Neuron (in vitro differentiated cells): Measurements from ENCODE around the gene ZNF280B.
"Not testable (repeated sequence)": the region's sequence is repeated elsewhere in the genome, so short reads cannot be mapped to it uniquely, and the experiment has no call there.

Source experiments
- H2AFZ ChIP-seq: one replicate; pipeline ENCODE4 v1.6.1; 2013; ENCODE audit warnings: low read depth, mild to moderate bottlenecking, inconsistent platforms, low read length, moderate library complexity
- H3K27me3 ChIP-seq: one replicate; pipeline ENCODE4 v1.6.1; 2013; ENCODE audit warnings: low read length; ENCODE audit not compliant: insufficient read depth
- H3K36me3 ChIP-seq: one replicate; pipeline ENCODE4 v1.6.1; 2013; ENCODE audit warnings: low read length; ENCODE audit not compliant: insufficient read depth
- H3K4me1 ChIP-seq: one replicate; pipeline ENCODE4 v1.6.1; 2013; ENCODE audit warnings: low read length; ENCODE audit not compliant: insufficient read depth
- H3K4me3 ChIP-seq: 2 replicates; pipeline ENCODE4 v1.5.1; 2013; ENCODE audit warnings: mild to moderate bottlenecking, low read length, moderate library complexity
- H3K9me3 ChIP-seq: one replicate; pipeline ENCODE4 v1.6.1; 2013; ENCODE audit warnings: low read length

Gene ZNF280B

GRCh38 chr22:22513619-22514018 is 5.1 kb upstream of the ZNF280B start:
- no peaks in the 10 kb centered on the region for H3K9me3 ChIP-seq
- H3K4me3 ChIP-seq = no peak overlapping the region
- no peaks in the 10 kb centered on the region for H3K27me3 ChIP-seq
- H3K4me1 ChIP-seq = peaks cover 2% of the 10 kb centered on the region
- no peaks in the 10 kb centered on the region for H3K36me3 ChIP-seq
- no peak overlapping the region for H2AFZ ChIP-seq

DNA sequence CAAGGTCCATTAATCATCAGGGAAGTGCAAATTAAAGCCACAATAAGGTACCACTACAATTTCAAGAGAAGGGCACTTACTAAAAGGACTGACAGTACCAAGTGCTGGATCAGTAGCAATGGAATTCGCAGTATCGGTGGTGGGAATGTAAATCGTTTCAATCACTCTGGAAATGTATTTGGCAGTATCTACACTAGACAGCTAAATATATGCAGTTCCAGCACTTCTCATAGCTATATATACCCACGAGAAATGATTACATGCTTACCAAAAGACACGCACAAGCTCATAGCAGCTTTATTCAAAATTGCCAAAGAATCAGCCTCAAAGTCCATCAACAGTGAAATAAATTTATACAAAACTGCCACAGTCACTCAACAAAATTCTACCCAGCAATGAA is 4.4 kb upstream of the ZNF280B start:
- Histone ChIP-seq H3K36me3 (no peaks in the 10 kb centered on the region), H3K9me3 (no peaks in the 10 kb centered on the region), H3K4me3 (no peak overlapping the region), H2AFZ (no peak overlapping the region), H3K4me1 (peaks cover 2% of the 10 kb centered on the region), H3K27me3 (no peaks in the 10 kb centered on the region)

DNA sequence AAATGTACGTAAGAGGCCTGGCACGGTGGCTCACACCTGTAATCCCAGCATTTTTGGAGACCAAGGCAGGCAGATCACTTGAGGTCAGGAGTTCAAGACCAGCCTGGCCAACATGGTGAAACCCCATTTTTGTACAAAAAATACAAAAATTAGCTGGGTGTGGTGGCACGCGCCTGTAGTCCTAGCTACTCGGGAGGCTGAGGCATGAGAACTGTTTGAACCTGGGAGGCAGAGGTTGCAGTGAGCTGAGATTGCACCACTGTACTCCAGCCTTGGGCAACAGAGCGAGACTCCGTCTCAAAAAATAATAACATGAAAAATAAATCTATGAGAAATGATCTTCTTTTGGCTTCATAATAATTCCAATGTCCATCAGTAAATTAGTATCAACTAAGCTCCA is 2.3 kb upstream of the ZNF280B start:
- peaks cover 13% of the 10 kb centered on the region for H3K36me3 ChIP-seq
- not testable (repeated sequence) for H3K9me3 ChIP-seq, H3K4me3 ChIP-seq, H2AFZ ChIP-seq, H3K27me3 ChIP-seq, H3K4me1 ChIP-seq

DNA sequence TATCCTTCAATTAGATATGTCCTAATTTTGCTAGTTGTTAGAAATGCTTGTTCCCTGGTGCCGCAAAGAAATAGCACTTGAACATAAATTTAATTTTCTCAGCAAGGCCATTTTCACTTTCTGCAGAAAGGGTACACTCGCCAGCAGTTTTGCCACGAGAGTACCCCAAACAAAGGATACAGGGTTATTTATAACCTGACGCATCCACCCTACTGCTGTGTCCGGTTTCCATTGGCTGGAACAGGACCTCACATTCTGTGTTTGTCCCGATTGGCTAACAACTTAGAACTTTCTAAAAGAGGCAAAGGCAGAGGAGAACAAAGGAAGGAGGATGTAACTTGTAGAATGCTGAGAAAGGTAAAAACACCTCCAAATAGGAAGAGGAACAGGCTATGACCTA is 1.4 kb upstream of the ZNF280B start:
- H3K36me3 ChIP-seq = peaks cover 17% of the 10 kb centered on the region
- H3K4me3 ChIP-seq, H3K4me1 ChIP-seq, H2AFZ ChIP-seq, H3K27me3 ChIP-seq, H3K9me3 ChIP-seq: not testable (repeated sequence)

GRCh38 chr22:22507743-22508273 is 734 bp downstream of the ZNF280B start:
- peak overlapping the region; percentile 93 for H2AFZ ChIP-seq
- H3K36me3 ChIP-seq = peaks cover 38% of the 10 kb centered on the region
- H3K9me3 ChIP-seq = no peaks in the 10 kb centered on the region
- H3K27me3 ChIP-seq = no peaks in the 10 kb centered on the region
- H3K4me3 ChIP-seq = peak overlapping the region; percentile 76
- peaks cover 9% of the 10 kb centered on the region for H3K4me1 ChIP-seq

GRCh38 chr22:22506736-22507135 is 1.8 kb downstream of the ZNF280B start:
- Histone ChIP-seq H3K9me3 (no peaks in the 10 kb centered on the region), H2AFZ (no peak overlapping the region), H3K4me1 (peaks cover 9% of the 10 kb centered on the region), H3K36me3 (peaks cover 47% of the 10 kb centered on the region), H3K27me3 (no peaks in the 10 kb centered on the region), H3K4me3 (no peak overlapping the region)

GRCh38 chr22:22498267-22498666 is 10.3 kb downstream of the ZNF280B start:
- H3K9me3 ChIP-seq = no peaks in the 10 kb centered on the region
- no peaks in the 10 kb centered on the region for H3K27me3 ChIP-seq
- peaks cover 44% of the 10 kb centered on the region for H3K36me3 ChIP-seq
- H2AFZ ChIP-seq = no peak overlapping the region
- H3K4me3 ChIP-seq = no peak overlapping the region
- no peaks in the 10 kb centered on the region for H3K4me1 ChIP-seq

- H3K4me1 ChIP-seq, H3K27me3 ChIP-seq, H3K4me3 ChIP-seq, H3K9me3 ChIP-seq, H2AFZ ChIP-seq: not testable (repeated sequence)
- peaks cover 66% of the 10 kb centered on the region for H3K36me3 ChIP-seq
Observed at GRCh38 chr22:22491589-22491988, 17.0 kb downstream of the ZNF280B start.

GRCh38 chr22:22488736-22489135 is 19.8 kb downstream of the ZNF280B start:
- no peaks in the 10 kb centered on the region for H3K4me1 ChIP-seq
- no peak overlapping the region for H2AFZ ChIP-seq
- H3K9me3 ChIP-seq = no peaks in the 10 kb centered on the region
- H3K27me3 ChIP-seq = no peaks in the 10 kb centered on the region
- no peak overlapping the region for H3K4me3 ChIP-seq
- peaks cover 65% of the 10 kb centered on the region for H3K36me3 ChIP-seq

DNA sequence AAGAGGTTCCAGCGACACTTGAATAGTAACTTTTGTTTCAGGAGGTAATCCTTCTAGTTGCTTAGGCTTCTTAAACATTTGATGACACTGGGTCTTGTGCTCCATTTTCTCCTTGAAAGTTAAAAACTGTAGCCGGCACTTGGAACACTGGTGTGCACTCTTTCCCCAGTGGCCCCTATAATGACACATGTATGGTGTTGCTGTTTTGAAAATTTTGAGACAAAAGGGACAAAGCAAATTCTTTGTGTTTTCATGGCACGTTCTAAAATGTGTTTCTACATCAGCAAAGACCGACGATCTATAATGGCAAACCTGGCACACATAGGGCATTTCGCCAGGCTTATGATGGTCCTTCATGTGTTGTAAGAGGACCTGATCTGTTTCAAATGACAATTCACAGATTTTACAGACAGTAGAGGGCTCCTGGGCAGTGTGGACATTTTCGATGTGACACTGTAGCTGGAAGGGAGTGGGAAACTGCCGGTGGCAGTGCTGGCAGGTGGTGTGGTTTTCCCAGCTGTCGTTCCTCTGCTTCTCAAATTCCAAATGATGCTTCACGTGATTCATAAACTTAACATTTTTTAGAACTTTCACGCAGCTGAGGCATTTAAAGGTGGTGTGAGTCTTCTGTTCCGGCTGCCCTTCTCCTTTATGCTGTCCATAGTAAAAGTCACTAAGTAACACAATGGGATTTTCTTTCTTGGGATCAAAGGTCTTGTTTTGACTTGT is 20.5 kb downstream of the ZNF280B start:
- Histone ChIP-seq H2AFZ (no peak overlapping the region), H3K27me3 (no peaks in the 10 kb centered on the region), H3K9me3 (no peaks in the 10 kb centered on the region), H3K36me3 (peaks cover 58% of the 10 kb centered on the region), H3K4me1 (no peaks in the 10 kb centered on the region), H3K4me3 (no peak overlapping the region)

DNA sequence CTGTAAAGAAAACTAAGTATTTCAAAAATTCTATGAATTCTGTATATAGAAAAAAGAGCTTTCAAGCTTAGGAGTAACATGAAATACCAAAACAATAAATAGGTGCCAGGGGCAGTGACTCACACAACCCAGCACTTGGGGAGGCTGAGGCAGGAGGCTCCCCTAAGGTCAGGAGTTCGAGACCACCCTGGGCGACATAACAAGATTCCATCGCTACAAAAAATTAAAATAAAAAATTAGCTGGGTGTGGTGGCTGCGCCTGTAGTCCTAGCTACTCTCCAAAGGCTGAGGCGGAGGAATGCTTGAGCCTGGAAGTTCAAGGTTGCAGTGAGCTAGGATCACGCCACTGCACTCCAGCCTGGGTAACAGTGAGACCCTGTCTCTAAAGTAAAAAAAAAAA is 21.5 kb downstream of the ZNF280B start:
- no peaks in the 10 kb centered on the region for H3K9me3 ChIP-seq
- H3K4me1 ChIP-seq = no peaks in the 10 kb centered on the region
- H3K27me3 ChIP-seq = no peaks in the 10 kb centered on the region
- no peak overlapping the region for H3K4me3 ChIP-seq
- peaks cover 52% of the 10 kb centered on the region for H3K36me3 ChIP-seq
- no peak overlapping the region for H2AFZ ChIP-seq

- Histone ChIP-seq H2AFZ (no peak overlapping the region), H3K36me3 (peaks cover 47% of the 10 kb centered on the region), H3K4me3 (no peak overlapping the region), H3K27me3 (no peaks in the 10 kb centered on the region), H3K4me1 (no peaks in the 10 kb centered on the region), H3K9me3 (no peaks in the 10 kb centered on the region)
Observed at GRCh38 chr22:22486132-22486899, 22.2 kb downstream of the ZNF280B start.

DNA sequence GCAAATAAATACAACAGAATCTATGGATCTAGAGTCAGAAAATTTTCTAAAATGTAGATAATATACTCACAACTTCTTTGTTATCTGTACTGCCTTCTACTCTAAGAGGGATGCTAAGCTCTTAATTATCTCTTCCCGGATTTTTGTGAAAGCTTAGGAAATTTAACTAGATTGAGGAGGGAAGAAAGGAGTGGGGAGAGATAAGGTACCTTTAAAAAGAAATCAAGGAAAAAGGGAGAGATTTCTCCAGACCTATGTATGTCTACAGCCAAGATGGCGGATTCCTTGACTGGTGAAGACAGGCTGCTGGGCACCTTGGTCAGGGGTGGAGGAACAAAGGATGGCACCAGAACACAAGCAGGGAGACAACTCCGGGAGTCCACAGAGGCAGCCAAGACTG is 23.0 kb downstream of the ZNF280B start:
- Histone ChIP-seq H3K36me3 (peaks cover 40% of the 10 kb centered on the region), H3K9me3 (no peaks in the 10 kb centered on the region), H3K4me1 (no peaks in the 10 kb centered on the region), H2AFZ (no peak overlapping the region), H3K4me3 (no peak overlapping the region), H3K27me3 (no peaks in the 10 kb centered on the region)
